PFSK-1 (cell line): ENCODE results near the gene CRB1.

Experiments
- FOXP2 ChIP-seq: optimal IDR thresholded peaks from 2 replicates; pipeline ENCODE3; 2011; ENCODE audit warnings: borderline replicate concordance, control low read depth, inconsistent platforms; ENCODE audit not compliant: insufficient read depth; ENCODE audit errors: extremely low read length, extremely low read depth
- POLR2AphosphoS5 ChIP-seq: IDR thresholded peaks from 2 replicates; pipeline ENCODE4 v1.6.1; 2012; ENCODE audit warnings: low read depth, mild to moderate bottlenecking, control low read depth, low read length, moderate library complexity
- SIN3A ChIP-seq: IDR thresholded peaks from 2 replicates; pipeline ENCODE4 v1.6.1; 2012; ENCODE audit warnings: mild to moderate bottlenecking, low read length, moderate library complexity, borderline replicate concordance; ENCODE audit not compliant: insufficient read depth
- TAF1 ChIP-seq: IDR thresholded peaks from 2 replicates; pipeline ENCODE4 v1.6.1; 2012; ENCODE audit warnings: low read length, control low read depth, borderline replicate concordance; ENCODE audit not compliant: insufficient read depth
- TF ChIP-seq, protein P1 (sequence below), 2 experiments: IDR thresholded peaks; 2 replicates each; pipeline versions ENCODE4 v1.6.1 to v1.8.0; 2011 to 2012; ENCODE audit warnings: low read depth in 2 of 2, low read length in 2 of 2, control low read depth in 1 of 2, inconsistent platforms in 1 of 2, mild to moderate bottlenecking in 1 of 2, moderate library complexity in 1 of 2; ENCODE audit not compliant: insufficient read depth in 1 of 2

The CRB1 gene

DNA sequence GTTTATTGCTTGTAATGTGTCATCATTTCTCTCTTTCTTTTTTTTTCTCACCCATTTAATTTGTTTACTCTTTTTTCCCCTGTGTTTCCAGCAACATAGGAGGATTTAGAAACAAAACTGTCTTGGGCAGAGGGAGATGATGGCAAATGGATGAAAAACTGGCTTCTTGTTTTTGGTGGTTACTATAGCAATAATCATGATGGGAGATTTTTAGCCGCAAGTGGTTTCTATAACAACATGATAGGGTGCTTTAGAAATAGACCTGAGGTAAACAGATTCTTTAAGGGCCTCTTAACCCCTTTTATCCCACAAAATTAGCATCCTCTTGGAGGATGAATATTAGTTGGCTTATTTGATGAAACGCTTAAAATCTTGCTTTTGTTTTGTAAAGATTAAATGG, 51.6 kb downstream of the CRB1 start:
- no peak for TF ChIP-seq SIN3A
- TF ChIP-seq, protein P1, sequence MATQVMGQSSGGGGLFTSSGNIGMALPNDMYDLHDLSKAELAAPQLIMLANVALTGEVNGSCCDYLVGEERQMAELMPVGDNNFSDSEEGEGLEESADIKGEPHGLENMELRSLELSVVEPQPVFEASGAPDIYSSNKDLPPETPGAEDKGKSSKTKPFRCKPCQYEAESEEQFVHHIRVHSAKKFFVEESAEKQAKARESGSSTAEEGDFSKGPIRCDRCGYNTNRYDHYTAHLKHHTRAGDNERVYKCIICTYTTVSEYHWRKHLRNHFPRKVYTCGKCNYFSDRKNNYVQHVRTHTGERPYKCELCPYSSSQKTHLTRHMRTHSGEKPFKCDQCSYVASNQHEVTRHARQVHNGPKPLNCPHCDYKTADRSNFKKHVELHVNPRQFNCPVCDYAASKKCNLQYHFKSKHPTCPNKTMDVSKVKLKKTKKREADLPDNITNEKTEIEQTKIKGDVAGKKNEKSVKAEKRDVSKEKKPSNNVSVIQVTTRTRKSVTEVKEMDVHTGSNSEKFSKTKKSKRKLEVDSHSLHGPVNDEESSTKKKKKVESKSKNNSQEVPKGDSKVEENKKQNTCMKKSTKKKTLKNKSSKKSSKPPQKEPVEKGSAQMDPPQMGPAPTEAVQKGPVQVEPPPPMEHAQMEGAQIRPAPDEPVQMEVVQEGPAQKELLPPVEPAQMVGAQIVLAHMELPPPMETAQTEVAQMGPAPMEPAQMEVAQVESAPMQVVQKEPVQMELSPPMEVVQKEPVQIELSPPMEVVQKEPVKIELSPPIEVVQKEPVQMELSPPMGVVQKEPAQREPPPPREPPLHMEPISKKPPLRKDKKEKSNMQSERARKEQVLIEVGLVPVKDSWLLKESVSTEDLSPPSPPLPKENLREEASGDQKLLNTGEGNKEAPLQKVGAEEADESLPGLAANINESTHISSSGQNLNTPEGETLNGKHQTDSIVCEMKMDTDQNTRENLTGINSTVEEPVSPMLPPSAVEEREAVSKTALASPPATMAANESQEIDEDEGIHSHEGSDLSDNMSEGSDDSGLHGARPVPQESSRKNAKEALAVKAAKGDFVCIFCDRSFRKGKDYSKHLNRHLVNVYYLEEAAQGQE (IDR thresholded peaks at IDR 0.05; ENCODE audit: insufficient read depth in 1 of 2, low read depth in 2 of 2, low read length in 2 of 2) = no peak

DNA sequence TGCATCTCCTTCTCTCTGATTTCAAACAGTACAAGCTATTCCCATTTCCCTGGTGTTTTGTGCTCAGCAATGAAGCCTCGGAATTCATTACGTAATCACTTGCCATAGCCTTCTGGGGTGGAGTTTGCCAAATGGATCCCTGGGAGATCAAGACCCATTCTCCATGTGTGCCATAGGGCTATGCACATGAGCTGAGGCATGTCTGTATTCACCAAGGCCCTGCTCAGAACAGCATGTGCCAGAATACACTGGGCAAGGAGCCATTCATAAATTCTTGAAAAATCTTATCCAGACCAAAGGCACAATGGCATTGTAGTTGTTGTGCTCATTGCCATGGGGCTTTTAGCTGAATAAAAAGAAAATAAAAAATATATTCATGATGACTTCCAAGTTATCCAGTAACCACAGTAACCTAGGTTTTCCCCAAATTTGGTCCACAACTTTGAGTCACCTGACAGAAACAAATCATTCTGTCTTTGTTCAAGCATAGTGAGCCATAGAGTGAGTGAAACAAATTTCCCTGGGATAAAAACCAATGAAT, 53.0 kb downstream of the CRB1 start:
- no peak for TF ChIP-seq POLR2AphosphoS5
- TF ChIP-seq SIN3A = no peak
- no peak for TF ChIP-seq FOXP2
- TF ChIP-seq, protein P1 (IDR thresholded peaks at IDR 0.05; ENCODE audit: insufficient read depth in 1 of 2, low read depth in 2 of 2, low read length in 2 of 2) = no peak
- TF ChIP-seq TAF1 = no peak

DNA sequence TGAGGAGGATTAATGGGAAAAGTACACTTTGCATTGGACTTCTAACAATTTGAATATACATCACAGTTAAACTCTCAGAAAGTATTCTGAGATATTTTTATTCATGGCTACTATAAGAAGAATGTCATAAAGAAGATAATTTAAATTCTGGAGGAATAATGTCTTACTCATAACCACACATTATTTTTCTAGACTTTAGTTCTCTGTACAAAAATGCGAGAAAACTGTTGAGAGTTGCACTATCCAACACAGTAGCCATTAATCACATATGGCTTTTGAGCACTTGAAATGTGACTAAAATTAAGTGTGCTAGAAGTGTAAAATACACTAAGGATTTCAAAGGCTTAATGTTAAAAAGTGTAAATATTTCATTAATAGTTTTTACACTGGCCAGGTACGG, 53.8 kb downstream of the CRB1 start:
- TF ChIP-seq FOXP2 = no peak
- no peak for TF ChIP-seq SIN3A
- TF ChIP-seq, protein P1 (IDR thresholded peaks at IDR 0.05; ENCODE audit: insufficient read depth in 1 of 2, low read depth in 2 of 2, low read length in 2 of 2) = no peak
- TF ChIP-seq POLR2AphosphoS5 = no peak

DNA sequence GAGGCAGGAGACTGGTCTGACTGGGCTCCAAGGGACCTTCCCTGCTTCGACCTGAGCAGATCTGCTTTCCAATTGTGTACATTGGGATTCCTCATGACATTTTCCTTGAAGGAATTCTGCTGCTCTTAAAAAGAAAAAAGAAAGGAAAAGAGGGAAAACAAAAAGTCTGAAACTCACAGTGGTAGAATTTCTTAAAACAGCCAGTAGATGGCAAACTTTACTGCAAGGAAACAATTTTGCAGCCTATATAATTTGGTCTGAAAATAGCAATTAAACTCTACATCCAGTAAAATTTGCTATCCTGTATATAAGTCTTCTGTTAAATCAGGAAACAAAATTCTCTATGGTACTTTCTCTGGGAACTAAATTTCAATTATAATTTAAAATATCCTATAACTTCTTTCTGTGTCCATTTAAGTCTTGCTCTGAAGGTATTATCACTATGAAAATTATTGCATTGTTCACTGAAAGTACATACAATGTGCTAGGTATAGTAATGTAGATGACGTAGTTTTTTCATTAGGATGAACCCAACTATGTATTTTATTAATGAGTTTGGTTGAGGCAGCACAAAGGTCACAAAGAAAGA, 59.8 kb downstream of the CRB1 start:
- no peak for TF ChIP-seq FOXP2
- no peak for TF ChIP-seq TAF1
- no peak for TF ChIP-seq POLR2AphosphoS5
- TF ChIP-seq SIN3A = no peak
- TF ChIP-seq, protein P1 (IDR thresholded peaks at IDR 0.05; ENCODE audit: insufficient read depth in 1 of 2, low read depth in 2 of 2, low read length in 2 of 2) = no peak

DNA sequence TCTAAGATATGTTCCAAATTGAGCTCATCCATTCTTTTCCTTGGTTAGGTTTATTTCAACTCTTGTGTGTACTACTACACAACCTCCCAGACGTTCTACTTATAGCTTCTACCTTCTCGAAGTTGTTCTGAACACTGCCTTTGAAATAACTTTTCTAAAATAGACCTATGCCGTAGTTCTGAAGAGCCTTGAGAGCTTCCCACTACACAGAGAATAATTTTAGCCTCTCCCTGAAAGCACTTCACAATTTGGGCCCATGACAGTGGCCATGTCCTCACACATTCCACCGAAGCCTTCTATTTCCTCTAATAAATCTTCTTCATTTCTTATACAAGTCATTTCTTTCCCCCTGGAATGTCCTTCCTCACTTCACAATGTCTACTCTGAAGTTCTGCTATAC, 62.2 kb downstream of the CRB1 start:
- TF ChIP-seq FOXP2 (no peak), POLR2AphosphoS5 (no peak), TAF1 (no peak), SIN3A (no peak)
- TF ChIP-seq, protein P1 (IDR thresholded peaks at IDR 0.05; ENCODE audit: insufficient read depth in 1 of 2, low read depth in 2 of 2, low read length in 2 of 2) = no peak
